ENCODE results near the gene PGLYRP2.

The PGLYRP2 gene

GRCh38 chr19:15426485-15427349, 52.6 kb downstream of the PGLYRP2 start:
- H3K27ac ChIP-seq (ENCODE audit: low read depth, low read length) = no peak overlapping the region
- H3K36me3 ChIP-seq (ENCODE audit: control insufficient read depth, low read length) = peaks cover 85% of the 10 kb centered on the region
- no peak for TF ChIP-seq EZH2phosphoT487 (IDR thresholded peaks at IDR 0.05; ENCODE audit: borderline replicate concordance, low read length)
- TF ChIP-seq, protein P1, sequence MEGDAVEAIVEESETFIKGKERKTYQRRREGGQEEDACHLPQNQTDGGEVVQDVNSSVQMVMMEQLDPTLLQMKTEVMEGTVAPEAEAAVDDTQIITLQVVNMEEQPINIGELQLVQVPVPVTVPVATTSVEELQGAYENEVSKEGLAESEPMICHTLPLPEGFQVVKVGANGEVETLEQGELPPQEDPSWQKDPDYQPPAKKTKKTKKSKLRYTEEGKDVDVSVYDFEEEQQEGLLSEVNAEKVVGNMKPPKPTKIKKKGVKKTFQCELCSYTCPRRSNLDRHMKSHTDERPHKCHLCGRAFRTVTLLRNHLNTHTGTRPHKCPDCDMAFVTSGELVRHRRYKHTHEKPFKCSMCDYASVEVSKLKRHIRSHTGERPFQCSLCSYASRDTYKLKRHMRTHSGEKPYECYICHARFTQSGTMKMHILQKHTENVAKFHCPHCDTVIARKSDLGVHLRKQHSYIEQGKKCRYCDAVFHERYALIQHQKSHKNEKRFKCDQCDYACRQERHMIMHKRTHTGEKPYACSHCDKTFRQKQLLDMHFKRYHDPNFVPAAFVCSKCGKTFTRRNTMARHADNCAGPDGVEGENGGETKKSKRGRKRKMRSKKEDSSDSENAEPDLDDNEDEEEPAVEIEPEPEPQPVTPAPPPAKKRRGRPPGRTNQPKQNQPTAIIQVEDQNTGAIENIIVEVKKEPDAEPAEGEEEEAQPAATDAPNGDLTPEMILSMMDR (IDR thresholded peaks at IDR 0.05; ENCODE audit: low read depth, low read length, poor library complexity, severe bottlenecking) = no peak

GRCh38 chr19:15425321-15425950, 53.9 kb downstream of the PGLYRP2 start:
- Histone ChIP-seq H3K9me3 (ENCODE audit: control insufficient read depth, insufficient read depth, low read length) (no peaks in the 10 kb centered on the region), H3K4me1 (ENCODE audit: control insufficient read depth, low read length) (peaks cover 2% of the 10 kb centered on the region; the same call in 1 of the 2 replicates), H4K20me1 (ENCODE audit: control insufficient read depth, insufficient read depth, low read depth, low read length) (0 out of 2 replicates have a peak, but pooled peaks cover 2% of the 10 kb centered on the region), H3K27me3 (ENCODE audit: control insufficient read depth, low read length) (no peaks in the 10 kb centered on the region), H3K27ac (ENCODE audit: low read depth, low read length) (no peak overlapping the region), H3K4me2 (ENCODE audit: low read length) (no peak overlapping the region), H3K79me2 (ENCODE audit: control insufficient read depth, low read length) (peaks cover 23% of the 10 kb centered on the region), H3K9me2 (replicated peaks; ENCODE audit: control insufficient read depth, low read length) (no peaks in the 10 kb centered on the region), H3K36me3 (ENCODE audit: control insufficient read depth, low read length) (peaks cover 78% of the 10 kb centered on the region), H3K4me3 (ENCODE audit: low read length) (no peak overlapping the region), H3F3A (ENCODE audit: control insufficient read depth, insufficient read depth) (peaks cover 2% of the 10 kb centered on the region; the same call in 1 of the 2 replicates)
- TF ChIP-seq, protein P1 (IDR thresholded peaks at IDR 0.05; ENCODE audit: low read depth, low read length, poor library complexity, severe bottlenecking) = no peak
- no peak for TF ChIP-seq EZH2phosphoT487 (IDR thresholded peaks at IDR 0.05; ENCODE audit: borderline replicate concordance, low read length)

More at GRCh38 chr19:15426485-15427349, 52.6 kb downstream of the PGLYRP2 start:
- Histone ChIP-seq H3K4me3 (ENCODE audit: low read length) (no peak overlapping the region), H3K9me3 (ENCODE audit: control insufficient read depth, insufficient read depth, low read length) (no peaks in the 10 kb centered on the region), H3K27me3 (ENCODE audit: control insufficient read depth, low read length) (no peaks in the 10 kb centered on the region), H3K4me2 (ENCODE audit: low read length) (no peak overlapping the region), H3K9me2 (replicated peaks; ENCODE audit: control insufficient read depth, low read length) (no peaks in the 10 kb centered on the region), H4K20me1 (ENCODE audit: control insufficient read depth, insufficient read depth, low read depth, low read length) (peaks cover 7% of the 10 kb centered on the region), H3K4me1 (ENCODE audit: control insufficient read depth, low read length) (peaks cover 15% of the 10 kb centered on the region), H3K79me2 (ENCODE audit: control insufficient read depth, low read length) (peaks cover 35% of the 10 kb centered on the region), H3F3A (ENCODE audit: control insufficient read depth, insufficient read depth) (no peaks in the 10 kb centered on the region)

- Histone ChIP-seq H3K79me2 (ENCODE audit: control insufficient read depth, low read length) (peaks cover 16% of the 10 kb centered on the region), H3K27ac (ENCODE audit: low read depth, low read length) (no peak overlapping the region), H3K9me2 (replicated peaks; ENCODE audit: control insufficient read depth, low read length) (no peaks in the 10 kb centered on the region), H3K4me3 (ENCODE audit: low read length) (no peak overlapping the region), H4K20me1 (ENCODE audit: control insufficient read depth, insufficient read depth, low read depth, low read length) (no peaks in the 10 kb centered on the region), H3K4me1 (ENCODE audit: control insufficient read depth, low read length) (peaks cover 1% of the 10 kb centered on the region), H3K9me3 (ENCODE audit: control insufficient read depth, insufficient read depth, low read length) (no peaks in the 10 kb centered on the region), H3K4me2 (ENCODE audit: low read length) (no peak overlapping the region), H3K36me3 (ENCODE audit: control insufficient read depth, low read length) (peaks cover 72% of the 10 kb centered on the region), H3F3A (ENCODE audit: control insufficient read depth, insufficient read depth) (peaks cover 7% of the 10 kb centered on the region; the same call in 1 of the 2 replicates), H3K27me3 (ENCODE audit: control insufficient read depth, low read length) (no peaks in the 10 kb centered on the region)
- TF ChIP-seq EZH2phosphoT487 (IDR thresholded peaks at IDR 0.05; ENCODE audit: borderline replicate concordance, low read length) = no peak
- TF ChIP-seq, protein P1 (IDR thresholded peaks at IDR 0.05; ENCODE audit: low read depth, low read length, poor library complexity, severe bottlenecking) = no peak
These were observed 54.5 kb downstream of the PGLYRP2 start for GRCh38 chr19:15424692-15425272.

All from DOHH2 (cell line).